CD4-positive, alpha-beta T cell treated with Interleukin-17A for 4 hours (primary cell): ENCODE measurements around the gene TAGLN.

Source experiments
- DNase-seq: peaks from one replicate; pipeline ENCODE4 v3.0.0-alpha.2; 2020; ENCODE audit warnings: mixed read lengths

Gene TAGLN

DNA sequence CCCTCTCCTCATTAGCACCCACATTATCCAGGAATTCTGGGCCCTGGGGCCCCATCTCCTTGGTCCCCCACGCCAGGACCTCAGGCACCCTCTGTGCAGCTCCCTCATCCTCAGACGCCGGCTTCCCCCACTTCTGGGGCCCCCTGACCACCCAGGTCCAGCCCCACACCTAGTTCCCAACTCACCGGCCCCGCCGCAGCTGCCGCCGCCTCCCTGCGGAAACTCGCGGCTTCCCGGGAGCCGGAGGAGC lies 32.6 kb downstream of the TAGLN start, which contains the start of gene PCSK7:
Gene PCSK7, minus strand, starts transcription at position 232 of the 250 bp plus-strand sequence. CDS start 2,229 bp downstream, outside the sequence.
- no peak for DNase-seq

DNA sequence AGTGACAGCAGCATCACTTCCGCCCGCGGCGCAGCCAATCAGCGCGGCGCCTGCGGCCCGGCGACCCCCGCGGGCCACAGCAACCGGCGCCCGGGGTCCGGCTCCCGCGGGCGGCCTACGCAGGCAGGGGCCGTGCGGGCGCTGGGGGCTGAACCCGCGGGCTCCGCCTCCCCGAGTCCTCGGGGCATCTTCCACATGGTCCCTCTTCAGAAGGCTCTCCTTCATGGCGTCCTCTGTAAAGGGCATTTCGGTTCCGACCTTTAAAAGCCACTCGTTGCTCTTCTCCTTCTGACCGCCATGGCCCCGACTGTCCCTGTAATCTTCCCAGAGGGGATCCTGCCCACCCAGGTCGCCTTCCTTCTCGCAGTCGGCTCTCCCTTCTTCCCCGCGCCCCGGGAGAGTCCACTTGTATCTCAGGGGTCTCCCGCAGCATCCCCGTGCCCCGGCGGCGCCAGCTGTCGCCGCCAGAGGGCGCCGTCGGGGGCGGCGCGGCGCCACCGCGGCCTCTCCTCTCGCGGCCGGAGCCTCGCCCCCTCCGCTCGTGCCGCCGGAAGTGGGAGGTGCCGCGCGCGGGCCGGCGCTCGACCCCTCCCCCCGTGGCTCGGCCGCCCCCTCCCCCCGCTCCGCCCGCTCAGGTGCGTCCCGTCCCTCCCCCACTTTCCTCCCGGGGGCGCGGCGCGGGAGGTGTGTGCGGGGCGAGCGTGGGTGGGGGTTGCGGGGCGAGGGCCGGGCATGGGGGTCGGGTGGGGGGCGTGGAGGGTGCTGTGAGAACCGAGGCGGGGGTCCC lies 33.1 kb downstream of the TAGLN start, which contains the start of gene RNF214:
Gene RNF214, plus strand, starts transcription at position 580 of the 787 bp plus-strand sequence. CDS start 1,602 bp downstream, outside the sequence.
- peak; percentile 83 for DNase-seq

DNA sequence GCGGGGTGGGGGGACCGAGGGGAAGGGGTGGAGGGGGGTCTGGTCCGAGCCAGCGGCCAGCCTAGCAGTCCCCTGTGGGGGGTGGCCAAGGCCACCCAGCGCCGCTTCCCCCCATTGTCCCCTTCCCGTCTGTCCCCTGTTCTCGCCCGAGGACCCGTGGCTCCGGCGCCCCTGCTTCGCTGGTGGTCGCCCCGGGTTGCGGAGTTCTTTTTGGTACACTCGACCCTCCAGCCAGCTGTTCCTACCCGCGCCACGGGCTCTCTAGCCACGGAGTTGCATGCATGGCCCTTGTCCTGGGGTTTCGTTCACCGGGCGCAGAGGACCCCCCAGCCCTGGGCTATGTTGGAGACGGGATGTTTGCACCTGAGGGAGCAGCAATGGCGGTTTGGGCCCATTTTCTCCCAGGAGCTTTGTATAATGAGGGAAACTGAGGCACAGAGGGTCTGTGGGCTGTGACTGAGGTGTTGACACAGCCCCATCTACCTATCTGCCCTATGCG lies 33.8 kb downstream of the TAGLN start:
- peak; percentile 19 for DNase-seq

DNA sequence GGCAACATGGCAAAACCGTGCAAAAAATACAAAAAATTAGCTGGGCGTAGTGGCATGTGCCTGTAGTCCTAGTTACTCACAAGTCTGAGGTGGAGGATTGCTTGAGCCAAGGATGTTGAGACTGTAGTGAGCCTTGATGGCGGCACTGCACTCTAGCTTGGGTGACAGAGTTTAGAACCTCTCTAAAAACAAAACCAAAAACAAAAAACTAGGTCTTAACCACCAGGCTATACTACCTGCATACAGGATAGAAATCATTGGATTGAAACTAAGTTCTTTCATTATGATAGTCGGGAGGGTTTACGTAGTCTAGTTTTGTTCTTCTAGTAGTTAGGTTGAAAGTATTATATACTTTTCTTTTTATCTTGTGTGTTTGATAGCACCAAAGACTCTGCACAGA lies 39.1 kb downstream of the TAGLN start:
- no peak for DNase-seq

DNA sequence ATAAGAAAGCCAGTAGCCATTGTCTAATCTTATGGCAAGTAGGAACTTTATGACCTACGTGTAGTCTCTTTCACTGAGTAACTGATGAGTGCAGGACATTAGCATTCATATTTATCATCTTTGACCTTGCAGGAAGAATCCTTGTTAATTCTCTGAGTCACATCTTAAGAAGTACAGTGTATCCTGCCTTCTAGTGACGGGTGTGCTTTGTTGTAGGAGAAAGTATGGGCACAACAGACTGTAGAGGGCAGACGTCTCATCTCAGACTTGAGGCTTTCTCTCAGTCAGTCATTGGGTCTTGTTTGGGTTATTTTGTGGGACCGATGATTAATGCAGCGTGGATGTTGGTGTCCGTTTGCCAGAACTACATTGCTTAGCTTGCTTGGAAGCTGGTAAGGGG lies 40.1 kb downstream of the TAGLN start:
- no peak for DNase-seq

DNA sequence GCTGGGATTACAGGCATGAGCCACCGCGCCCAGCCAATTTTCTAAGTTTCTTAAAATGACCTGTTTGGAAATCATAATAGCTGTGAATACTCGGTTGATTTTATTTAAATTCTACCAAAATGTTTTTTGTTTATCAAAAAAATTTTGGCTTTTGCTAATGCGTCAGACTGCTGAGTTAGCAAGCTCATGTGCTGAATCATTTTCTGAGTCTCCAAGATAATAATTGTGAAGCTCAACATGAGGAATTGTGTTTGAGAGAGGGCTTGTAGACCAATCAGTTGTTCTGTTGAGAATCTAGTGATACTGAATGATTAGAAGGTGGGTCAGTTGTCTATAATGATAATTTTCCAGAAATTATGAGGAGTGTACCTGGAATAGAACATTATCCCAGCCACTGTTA lies 49.2 kb downstream of the TAGLN start:
- no peak for DNase-seq

DNA sequence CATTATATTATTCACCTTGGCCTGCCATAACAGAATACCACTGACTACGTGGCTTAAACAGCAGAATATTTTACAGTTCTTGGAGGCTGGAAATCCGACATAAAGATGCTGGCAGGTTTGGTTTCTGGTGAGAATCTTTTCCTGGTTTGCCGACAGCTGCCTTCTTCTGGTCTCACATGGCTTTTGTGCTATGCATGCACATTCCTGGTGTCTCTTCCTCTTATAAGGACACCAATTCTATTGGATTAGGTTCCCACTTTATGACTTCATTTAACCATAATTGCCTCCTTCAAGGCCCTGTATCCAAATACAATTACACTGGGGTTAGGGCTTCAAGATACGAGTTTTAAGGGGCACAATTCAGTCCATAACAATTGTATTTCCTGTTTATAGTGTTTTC lies 50.4 kb downstream of the TAGLN start:
- no peak for DNase-seq

DNA sequence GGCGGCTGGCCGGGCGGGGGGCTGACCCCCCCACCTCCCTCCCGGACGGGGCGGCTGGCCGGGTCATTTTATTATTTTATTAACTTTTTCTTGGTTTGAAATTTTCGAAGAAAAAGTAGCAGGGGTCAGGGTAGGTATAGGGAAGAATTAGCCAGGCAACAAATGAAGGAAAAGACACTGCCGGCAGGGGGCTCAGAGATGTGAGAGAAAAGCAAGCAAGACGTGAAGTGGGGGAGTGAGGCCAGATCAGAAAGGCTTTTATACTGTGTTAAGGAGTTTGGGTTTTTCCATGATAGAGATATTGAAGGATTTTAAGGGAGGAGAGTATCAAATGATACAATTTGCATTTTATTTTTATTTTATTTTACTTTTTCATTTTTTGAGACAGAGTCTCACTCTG lies 52.3 kb downstream of the TAGLN start:
- no peak for DNase-seq

DNA sequence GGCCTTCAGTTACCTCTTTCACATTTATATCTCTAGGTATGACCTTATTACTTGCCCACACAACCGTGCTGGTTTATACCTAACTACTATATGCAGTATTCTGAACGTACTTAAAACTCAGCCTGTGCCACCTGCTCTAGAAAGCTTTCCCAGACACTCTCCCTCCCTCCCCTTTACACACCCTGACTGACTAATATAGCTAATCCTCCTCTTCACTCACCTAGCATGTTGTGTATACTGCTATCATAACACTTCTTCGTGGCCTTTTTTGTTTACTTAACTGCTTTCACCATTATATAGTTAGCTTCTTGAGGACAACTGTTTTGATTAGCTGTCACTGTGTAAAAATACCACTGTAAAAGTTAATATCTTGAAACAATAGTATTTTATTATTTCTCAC lies 56.8 kb downstream of the TAGLN start:
- DNase-seq: no peak

DNA sequence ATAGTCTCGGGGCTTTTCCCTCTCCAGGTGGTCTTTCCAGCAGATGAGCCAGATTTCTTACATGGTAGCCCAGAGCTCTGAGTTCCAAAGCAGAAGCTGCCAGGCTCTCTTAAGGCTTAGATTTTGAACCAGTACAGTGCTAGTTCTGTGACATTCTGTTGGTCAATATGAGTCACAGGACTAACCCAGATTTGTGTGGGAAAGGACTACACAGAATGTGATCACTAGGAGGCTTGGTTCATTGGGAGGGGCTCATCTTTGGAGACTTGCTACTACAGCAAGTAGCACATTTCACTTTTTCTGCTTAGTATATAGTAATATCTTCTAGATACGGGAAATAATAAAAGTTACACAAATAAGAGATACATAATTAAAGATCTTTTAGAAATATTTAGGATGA lies 57.4 kb downstream of the TAGLN start:
- no peak for DNase-seq
